Prostate gland (tissue), 2 donors: Measurements from ENCODE around the gene MAGED1. TPM values are rescaled to one million over a fixed set of nuclear protein-coding genes. Genes with fewer than 3 reads are reported as not detected.

Source experiments
- DNase-seq: peaks from one replicate; pipeline ENCODE4 v3.0.0-alpha.2; 2019; ENCODE audit warnings: low spot score
- H3K27ac ChIP-seq, 2 donors: fragments of 200-600 bp; sonication (generic); 2 replicates each; pipeline ENCODE4 v1.5.1; 2017 to 2019
- H3K27me3 ChIP-seq: fragments of 200-600 bp; sonication (generic); replicated peaks from 2 replicates; pipeline ENCODE4 v1.5.1; 2019; ENCODE audit not compliant: insufficient read depth
- H3K36me3 ChIP-seq, 2 donors: fragments of 200-600 bp; sonication (generic); 1 replicate in 1 of 2; 2 replicates in 1 of 2; pipeline versions ENCODE4 v1.5.1 to v1.8.1; 2017 to 2019
- H3K4me1 ChIP-seq: fragments of 200-600 bp; sonication (generic); replicated peaks from 2 replicates; pipeline ENCODE4 v1.5.1; 2019
- H3K4me3 ChIP-seq, 2 donors: fragments of 200-600 bp; sonication (generic); 2 replicates each; pipeline ENCODE4 v1.5.1; 2017 to 2019
- H3K9me3 ChIP-seq: fragments of 200-600 bp; sonication (generic); 2 replicates; pipeline ENCODE4 v1.5.1; 2017
- POLR2A ChIP-seq: fragments of 450-650 bp; IDR thresholded peaks from one replicate; pipeline ENCODE4 v1.6.1; 2016; ENCODE audit warnings: antibody characterized with exemption, mild to moderate bottlenecking
- POLR2AphosphoS5 ChIP-seq: sonication (generic); formaldehyde crosslinking; IDR thresholded peaks from one replicate; pipeline ENCODE4 v1.6.1; 2017; ENCODE audit warnings: antibody characterized with exemption
- WGBS: methylation state at CpG from one replicate; pipeline ENCODE4 v1.1.5; 2018; 5-methylcytosine and 5-hydroxymethylcytosine counted together
- intact Hi-C: fragments of 100-400 bp; cut with DNase I; formaldehyde crosslinking; loops from one replicate; pipeline ENCODE4 v1.14.2; 2022
- total RNA-seq, 2 donors: library from RNA; depleted of rRNA; stranded (reverse); fragments of >200 nt; gene quantifications; one replicate each; pipeline ENCODE4 v1.1.0, GENCODE V29; 2016
- TF ChIP-seq, protein P1 (sequence below), 4 experiments: fragments of 200-600 bp in 2 of 4; fragments of 450-650 bp in 2 of 4; sonication (generic) in 2 of 4; IDR thresholded peaks; 1 replicate in 3 of 4; 2 replicates in 1 of 4; pipeline ENCODE4 v1.5.1; 2016 to 2019; ENCODE audit warnings: antibody characterized with exemption in 4 of 4, mild to moderate bottlenecking in 2 of 4, moderate library complexity in 2 of 4

Gene MAGED1, protein sequence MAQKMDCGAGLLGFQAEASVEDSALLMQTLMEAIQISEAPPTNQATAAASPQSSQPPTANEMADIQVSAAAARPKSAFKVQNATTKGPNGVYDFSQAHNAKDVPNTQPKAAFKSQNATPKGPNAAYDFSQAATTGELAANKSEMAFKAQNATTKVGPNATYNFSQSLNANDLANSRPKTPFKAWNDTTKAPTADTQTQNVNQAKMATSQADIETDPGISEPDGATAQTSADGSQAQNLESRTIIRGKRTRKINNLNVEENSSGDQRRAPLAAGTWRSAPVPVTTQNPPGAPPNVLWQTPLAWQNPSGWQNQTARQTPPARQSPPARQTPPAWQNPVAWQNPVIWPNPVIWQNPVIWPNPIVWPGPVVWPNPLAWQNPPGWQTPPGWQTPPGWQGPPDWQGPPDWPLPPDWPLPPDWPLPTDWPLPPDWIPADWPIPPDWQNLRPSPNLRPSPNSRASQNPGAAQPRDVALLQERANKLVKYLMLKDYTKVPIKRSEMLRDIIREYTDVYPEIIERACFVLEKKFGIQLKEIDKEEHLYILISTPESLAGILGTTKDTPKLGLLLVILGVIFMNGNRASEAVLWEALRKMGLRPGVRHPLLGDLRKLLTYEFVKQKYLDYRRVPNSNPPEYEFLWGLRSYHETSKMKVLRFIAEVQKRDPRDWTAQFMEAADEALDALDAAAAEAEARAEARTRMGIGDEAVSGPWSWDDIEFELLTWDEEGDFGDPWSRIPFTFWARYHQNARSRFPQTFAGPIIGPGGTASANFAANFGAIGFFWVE
- total RNA-seq, result 100 to 1,000 TPM; 138 to 273 TPM

DNA sequence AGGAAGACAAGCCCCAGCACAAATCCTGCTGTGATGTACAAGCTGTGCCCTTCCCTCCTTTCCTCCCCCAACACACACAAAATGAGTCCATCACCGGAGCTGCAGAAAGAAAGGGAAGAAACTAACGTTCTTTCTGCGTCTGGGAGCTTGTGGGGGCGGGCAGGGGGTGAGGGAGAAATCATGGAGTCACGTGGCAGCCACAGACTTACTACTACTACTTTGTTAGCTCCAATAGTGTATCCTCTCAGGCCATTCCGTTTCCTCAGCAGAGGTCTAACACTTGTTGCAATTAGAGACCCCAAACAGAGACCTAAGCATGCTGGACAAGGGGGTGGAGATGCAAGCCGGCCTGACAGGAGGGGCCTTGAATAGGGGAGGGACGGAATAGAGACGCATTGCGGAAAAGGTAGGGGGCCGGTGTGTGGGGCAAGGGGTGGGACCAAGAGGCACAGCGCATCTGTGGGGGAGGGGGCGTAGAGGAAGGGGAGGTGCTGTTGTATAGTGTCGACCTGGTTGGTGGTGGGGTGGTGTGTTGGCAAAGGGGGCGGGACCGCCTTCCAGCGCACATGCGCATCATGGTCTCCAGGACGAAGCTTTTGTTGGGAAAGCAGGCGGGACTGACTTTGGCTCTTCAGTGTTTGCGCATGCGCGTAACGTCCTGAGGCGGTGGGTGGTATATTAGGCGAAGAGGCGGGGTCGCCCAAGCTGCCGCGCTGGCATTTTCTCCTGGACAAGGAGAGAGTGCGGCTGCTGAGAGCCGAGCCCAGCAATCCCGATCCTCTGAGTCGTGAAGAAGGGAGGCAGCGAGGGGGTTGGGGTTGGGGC is at the start of gene MAGED1:
TSS of gene MAGED1 (plus strand) at position 703 of the 825 bp plus-strand sequence. CDS start 682 bp downstream, outside the sequence.
- TF ChIP-seq, protein P1, sequence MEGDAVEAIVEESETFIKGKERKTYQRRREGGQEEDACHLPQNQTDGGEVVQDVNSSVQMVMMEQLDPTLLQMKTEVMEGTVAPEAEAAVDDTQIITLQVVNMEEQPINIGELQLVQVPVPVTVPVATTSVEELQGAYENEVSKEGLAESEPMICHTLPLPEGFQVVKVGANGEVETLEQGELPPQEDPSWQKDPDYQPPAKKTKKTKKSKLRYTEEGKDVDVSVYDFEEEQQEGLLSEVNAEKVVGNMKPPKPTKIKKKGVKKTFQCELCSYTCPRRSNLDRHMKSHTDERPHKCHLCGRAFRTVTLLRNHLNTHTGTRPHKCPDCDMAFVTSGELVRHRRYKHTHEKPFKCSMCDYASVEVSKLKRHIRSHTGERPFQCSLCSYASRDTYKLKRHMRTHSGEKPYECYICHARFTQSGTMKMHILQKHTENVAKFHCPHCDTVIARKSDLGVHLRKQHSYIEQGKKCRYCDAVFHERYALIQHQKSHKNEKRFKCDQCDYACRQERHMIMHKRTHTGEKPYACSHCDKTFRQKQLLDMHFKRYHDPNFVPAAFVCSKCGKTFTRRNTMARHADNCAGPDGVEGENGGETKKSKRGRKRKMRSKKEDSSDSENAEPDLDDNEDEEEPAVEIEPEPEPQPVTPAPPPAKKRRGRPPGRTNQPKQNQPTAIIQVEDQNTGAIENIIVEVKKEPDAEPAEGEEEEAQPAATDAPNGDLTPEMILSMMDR (IDR thresholded peaks at IDR 0.05), result peak in 1 of 4 experiments; percentile 9
- TF ChIP-seq POLR2A, result peak; percentile 84
- peak; percentile 89 for TF ChIP-seq POLR2AphosphoS5
- no peaks in the 10 kb centered on the region for H3K9me3 ChIP-seq
- DNase-seq, result peak; percentile 89
- WGBS, result under 1% methylated on average over 31 of the region's 35 CpGs
- H3K4me3 ChIP-seq, result peak within 1 kb of the TSS; percentile 44 to 49
- no peaks in the 10 kb centered on the region for H3K27me3 ChIP-seq
- no peaks in the 10 kb centered on the region for H3K36me3 ChIP-seq
- intact Hi-C loops, result no loop called here
- peak within 1 kb of the TSS; percentile 77 to 82 for H3K27ac ChIP-seq
- no peaks in the 10 kb centered on the region for H3K4me1 ChIP-seq

DNA sequence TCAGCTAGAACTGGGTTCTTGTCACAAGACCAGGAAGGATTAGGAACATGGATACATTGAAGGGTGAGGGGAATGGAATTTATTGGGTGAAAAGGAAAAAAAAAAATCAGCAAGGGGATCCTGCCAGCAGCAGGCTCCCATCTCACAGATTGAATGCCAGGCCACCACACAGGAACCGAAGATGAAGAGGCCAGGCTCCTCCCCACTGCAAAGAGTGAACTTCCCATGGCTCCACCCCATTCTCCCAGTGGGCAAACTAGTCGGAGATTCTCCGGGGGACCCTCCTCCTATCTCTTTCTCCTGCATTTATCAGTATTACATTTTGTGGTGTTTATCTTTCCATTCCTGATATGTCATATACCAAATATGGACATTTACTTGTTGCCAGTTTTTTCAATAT is 46.0 kb upstream of the MAGED1 start:
- no peak for DNase-seq
- intact Hi-C loops, result no loop called here
- Histone ChIP-seq H3K36me3 (no peaks in the 10 kb centered on the region), H3K27ac (no peak overlapping the region), H3K27me3 (no peaks in the 10 kb centered on the region), H3K4me1 (no peaks in the 10 kb centered on the region), H3K9me3 (no peaks in the 10 kb centered on the region), H3K4me3 (no peak overlapping the region)
- TF ChIP-seq POLR2AphosphoS5 (no peak), POLR2A (no peak)
- TF ChIP-seq, protein P1 (IDR thresholded peaks at IDR 0.05), result no peak
- WGBS, result 49% methylated on average over 3 of the region's 3 CpGs

DNA sequence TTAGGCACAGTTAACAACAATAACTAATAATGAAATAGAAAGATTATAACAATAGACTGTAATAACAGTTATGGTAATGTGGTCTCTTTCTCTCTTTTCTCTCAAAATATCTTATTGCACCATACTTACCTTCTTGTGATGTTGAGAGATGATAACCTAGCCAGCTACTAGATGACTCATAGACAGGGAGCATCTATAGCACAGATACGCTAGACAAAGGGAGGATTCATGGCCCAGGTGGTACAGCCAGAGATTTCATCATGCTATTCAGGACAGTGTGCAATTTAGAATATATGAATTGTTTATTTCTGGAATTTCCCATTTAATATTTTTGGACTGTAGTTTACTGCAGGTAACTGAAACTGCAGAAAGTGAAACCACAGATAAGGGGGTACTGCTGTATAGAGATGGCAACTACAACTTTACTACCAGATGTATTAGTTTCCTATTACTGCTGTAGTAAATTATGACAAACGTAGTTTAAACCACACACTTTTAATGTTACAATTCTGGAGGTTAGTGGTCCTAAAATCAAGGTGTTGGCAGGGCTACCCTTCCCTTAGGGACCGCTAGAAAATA is 41.8 kb upstream of the MAGED1 start:
- intact Hi-C loops, result no loop called here
- 89% methylated on average over 3 of the region's 3 CpGs for WGBS
- Histone ChIP-seq H3K9me3 (no peaks in the 10 kb centered on the region), H3K27me3 (no peaks in the 10 kb centered on the region), H3K27ac (no peak overlapping the region), H3K36me3 (no peaks in the 10 kb centered on the region), H3K4me1 (no peaks in the 10 kb centered on the region), H3K4me3 (no peak overlapping the region)
- no peak for DNase-seq
- TF ChIP-seq POLR2A (no peak), POLR2AphosphoS5 (no peak)
- TF ChIP-seq, protein P1 (IDR thresholded peaks at IDR 0.05), result no peak

DNA sequence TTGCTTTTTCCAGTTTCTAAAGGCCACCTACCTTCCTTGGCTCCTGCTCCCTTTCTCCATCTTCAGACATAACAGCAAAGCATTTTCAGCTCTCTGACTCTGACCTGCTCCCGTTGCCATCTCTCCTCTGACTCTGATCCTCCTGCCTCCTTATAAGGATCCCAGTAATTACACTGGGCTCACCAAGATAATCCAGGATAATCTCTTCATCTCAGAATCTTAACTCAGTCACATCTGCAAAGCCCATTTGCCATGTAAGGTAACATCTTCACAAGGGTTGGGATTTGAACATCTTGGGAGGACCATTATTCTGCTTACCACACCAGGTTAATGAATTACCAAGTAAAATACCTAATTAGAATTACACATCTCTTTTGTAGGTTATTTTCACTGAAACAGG is 41.3 kb upstream of the MAGED1 start:
- intact Hi-C loops, result no loop called here
- H3K9me3 ChIP-seq, result no peaks in the 10 kb centered on the region
- no peaks in the 10 kb centered on the region for H3K27me3 ChIP-seq
- no peaks in the 10 kb centered on the region for H3K36me3 ChIP-seq
- no peak overlapping the region for H3K27ac ChIP-seq
- no peaks in the 10 kb centered on the region for H3K4me1 ChIP-seq
- TF ChIP-seq, protein P1 (IDR thresholded peaks at IDR 0.05), result no peak
- no peak overlapping the region for H3K4me3 ChIP-seq
- no peak for DNase-seq
- 64% methylated on average over 1 of the region's 1 CpG for WGBS
